Measurements from ENCODE around the gene CBLB.

DNA sequence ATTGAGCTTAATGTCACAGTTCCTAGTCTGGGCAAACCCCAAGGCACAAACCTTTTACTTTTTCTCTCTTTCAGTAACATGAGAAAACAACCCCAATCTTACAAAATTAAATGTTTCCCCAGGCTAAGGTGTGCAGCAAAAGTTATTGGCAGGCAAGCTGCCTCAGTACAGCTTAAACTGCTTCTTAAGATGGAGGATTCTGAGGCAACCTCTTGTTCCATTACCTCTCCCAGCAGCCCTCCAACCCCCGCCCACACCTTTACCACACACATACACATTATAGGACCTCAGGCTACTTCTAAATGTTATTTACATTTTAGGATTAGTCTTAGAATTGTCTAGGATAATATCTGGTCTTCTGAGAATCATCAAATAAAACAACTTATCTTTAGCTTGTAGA lies 22.3 kb upstream of the CBLB start:
- TF ChIP-seq, protein P1, sequence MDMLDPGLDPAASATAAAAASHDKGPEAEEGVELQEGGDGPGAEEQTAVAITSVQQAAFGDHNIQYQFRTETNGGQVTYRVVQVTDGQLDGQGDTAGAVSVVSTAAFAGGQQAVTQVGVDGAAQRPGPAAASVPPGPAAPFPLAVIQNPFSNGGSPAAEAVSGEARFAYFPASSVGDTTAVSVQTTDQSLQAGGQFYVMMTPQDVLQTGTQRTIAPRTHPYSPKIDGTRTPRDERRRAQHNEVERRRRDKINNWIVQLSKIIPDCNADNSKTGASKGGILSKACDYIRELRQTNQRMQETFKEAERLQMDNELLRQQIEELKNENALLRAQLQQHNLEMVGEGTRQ (IDR thresholded peaks at IDR 0.05) = no peak
- TF ChIP-seq CBX8 (IDR thresholded peaks at IDR 0.05) = no peak
- TF ChIP-seq, protein P2, sequence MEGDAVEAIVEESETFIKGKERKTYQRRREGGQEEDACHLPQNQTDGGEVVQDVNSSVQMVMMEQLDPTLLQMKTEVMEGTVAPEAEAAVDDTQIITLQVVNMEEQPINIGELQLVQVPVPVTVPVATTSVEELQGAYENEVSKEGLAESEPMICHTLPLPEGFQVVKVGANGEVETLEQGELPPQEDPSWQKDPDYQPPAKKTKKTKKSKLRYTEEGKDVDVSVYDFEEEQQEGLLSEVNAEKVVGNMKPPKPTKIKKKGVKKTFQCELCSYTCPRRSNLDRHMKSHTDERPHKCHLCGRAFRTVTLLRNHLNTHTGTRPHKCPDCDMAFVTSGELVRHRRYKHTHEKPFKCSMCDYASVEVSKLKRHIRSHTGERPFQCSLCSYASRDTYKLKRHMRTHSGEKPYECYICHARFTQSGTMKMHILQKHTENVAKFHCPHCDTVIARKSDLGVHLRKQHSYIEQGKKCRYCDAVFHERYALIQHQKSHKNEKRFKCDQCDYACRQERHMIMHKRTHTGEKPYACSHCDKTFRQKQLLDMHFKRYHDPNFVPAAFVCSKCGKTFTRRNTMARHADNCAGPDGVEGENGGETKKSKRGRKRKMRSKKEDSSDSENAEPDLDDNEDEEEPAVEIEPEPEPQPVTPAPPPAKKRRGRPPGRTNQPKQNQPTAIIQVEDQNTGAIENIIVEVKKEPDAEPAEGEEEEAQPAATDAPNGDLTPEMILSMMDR (IDR thresholded peaks at IDR 0.05) = no peak
- no peak for TF ChIP-seq NR3C1 (IDR thresholded peaks at IDR 0.05)
- TF ChIP-seq SMC3 (IDR thresholded peaks at IDR 0.05) = no peak
- TF ChIP-seq JUNB (IDR thresholded peaks at IDR 0.05) = no peak
- TF ChIP-seq EP300 (IDR thresholded peaks at IDR 0.05) = no peak
- no peak for TF ChIP-seq POLR2A (IDR thresholded peaks at IDR 0.05; ENCODE audit: low read length)
- TF ChIP-seq MAFK (IDR thresholded peaks at IDR 0.05; ENCODE audit: partially characterized antibody) = no peak

Measured in A549 (cell line).